GM21381 (cell line): ENCODE results near the gene PROKR1.
"Not testable (repeated sequence)": the region's sequence is repeated elsewhere in the genome, so short reads cannot be mapped to it uniquely, and the experiment has no call there.

Source experiments
- ATAC-seq: cut with Tn5 transposase; IDR thresholded peaks from one replicate; pipeline ENCODE4 v1.9.1; 2021; ENCODE audit warnings: mild to moderate bottlenecking, moderate library complexity; ENCODE audit not compliant: unreplicated experiment

The PROKR1 gene

GRCh38 chr2:68653538-68653982, 10.2 kb downstream of the PROKR1 start:
- peak; percentile 83 for ATAC-seq

- no peak for ATAC-seq
Observed at GRCh38 chr2:68658266-68658665, 14.9 kb downstream of the PROKR1 start.

- ATAC-seq: no peak
Observed at GRCh38 chr2:68659081-68659480, 15.7 kb downstream of the PROKR1 start.

- ATAC-seq: no peak
Observed at GRCh38 chr2:68660658-68661057, 17.3 kb downstream of the PROKR1 start.

DNA sequence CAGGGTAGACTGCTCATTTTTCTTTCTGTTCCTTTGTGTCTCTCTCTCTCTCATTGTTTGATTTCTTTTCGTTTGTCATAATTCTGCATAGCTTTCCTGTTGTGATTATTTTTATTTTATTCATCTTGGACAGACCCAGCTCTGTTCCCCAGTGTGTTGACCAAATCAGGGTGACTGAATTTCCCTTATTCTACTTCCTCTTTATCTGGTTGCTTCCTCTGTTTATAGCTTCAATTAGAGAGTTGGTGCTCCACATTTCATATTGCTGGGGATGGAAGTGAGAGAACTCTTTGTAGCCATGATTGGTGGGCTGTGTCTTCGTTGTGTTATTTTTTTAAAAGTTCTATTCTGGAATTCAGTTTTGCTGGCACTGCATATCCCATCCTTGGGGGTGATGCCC, 19.1 kb downstream of the PROKR1 start:
- ATAC-seq: no peak

DNA sequence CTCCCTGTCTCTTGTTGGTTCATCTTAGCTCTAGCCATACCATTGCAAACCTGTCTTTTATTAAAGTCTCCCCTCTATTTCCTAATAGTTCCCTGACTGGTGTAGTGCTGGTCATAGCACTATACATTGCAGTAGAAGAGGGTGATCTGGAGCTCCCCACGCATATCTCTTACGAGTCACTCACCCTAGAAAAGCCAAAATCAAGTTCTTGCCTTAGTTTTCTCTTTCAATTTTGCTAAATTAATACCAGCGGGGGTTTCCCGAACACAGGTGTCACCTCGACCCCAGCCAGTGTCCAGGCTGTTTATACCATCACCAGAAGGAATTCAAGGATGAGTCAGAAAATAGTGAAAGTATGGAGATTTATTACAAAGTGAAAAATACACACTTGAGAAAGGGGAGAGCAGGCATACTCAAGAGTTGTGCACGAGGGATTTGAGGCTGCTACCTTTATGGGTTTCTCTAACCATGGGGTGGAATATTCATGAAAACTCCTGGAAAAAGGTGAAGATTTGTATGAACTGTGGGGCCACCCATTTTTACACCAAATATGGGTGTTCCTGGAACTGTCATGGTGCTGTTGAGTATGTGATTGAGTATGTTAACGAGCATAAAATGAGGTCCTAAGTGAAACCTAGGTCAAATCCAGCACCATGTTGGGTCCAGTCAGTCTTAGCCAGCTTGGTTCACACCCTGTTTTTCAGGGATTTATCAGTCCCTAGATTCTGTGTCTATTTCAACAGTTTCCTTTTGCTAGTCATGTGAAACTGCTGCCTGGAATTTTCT, 20.2 kb downstream of the PROKR1 start:
- no peak for ATAC-seq

GRCh38 chr2:68667371-68667770, 24.0 kb downstream of the PROKR1 start:
- ATAC-seq: no peak

DNA sequence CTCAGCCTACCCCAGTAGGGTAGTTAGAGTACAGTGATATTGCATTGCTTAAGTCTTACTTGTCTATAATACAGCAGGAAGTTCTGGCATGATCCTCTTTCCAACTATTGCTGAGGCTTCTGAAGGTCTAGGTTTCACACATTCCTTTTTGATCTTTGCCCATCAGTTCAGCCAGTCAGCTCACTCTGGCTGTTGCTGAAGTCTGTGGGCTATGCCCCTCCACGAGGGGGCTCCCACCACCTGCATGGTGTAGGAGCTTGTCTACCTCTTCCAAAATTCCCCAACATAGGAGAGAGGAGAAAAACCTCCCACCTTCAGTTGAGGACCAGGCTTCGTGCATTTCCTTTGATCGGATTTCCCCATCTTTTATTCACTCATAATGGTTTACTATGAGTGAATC, 26.3 kb downstream of the PROKR1 start:
- no peak for ATAC-seq

DNA sequence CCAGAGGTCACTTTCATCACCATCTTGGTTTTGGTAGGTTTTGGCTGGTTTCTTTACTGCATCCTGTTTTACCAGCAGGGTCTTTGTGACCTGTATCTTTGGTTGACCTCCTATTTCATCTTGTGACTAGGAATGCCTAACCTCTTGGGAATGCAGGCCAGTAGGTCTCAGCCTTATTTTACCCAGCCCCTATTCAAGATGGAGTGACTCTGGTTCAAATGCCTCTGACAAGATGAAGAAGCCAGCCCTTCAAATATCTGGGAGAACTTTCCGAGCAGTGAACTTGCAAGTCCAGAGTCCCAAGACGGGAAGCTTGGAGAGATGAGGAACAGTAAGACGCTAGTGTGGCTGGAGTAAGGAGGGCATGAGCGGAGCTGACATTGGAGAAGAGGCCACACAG, 28.6 kb downstream of the PROKR1 start:
- no peak for ATAC-seq

- no peak for ATAC-seq
Observed at GRCh38 chr2:68673631-68674030, 30.3 kb downstream of the PROKR1 start.

- ATAC-seq: no peak
Observed at GRCh38 chr2:68675470-68675869, 32.1 kb downstream of the PROKR1 start.

DNA sequence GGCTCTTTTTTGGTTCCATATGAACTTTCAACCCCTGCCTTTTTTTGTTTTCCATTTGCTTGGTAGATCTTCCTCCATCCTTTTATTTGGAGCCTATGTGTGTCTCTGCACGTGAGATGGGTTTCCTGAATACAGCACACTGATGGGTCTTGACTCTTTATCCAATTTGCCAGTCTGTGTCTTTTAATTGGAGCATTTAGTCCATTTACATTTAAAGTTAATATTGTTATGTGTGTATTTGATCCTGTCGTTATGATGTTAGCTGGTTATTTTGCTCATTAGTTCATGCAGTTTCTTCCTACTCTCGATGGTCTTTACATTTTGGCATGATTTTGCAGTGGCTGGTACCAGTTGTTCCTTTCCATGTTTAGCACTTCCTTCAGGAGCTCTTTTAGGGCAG, 34.5 kb downstream of the PROKR1 start:
- not testable (repeated sequence) for ATAC-seq

DNA sequence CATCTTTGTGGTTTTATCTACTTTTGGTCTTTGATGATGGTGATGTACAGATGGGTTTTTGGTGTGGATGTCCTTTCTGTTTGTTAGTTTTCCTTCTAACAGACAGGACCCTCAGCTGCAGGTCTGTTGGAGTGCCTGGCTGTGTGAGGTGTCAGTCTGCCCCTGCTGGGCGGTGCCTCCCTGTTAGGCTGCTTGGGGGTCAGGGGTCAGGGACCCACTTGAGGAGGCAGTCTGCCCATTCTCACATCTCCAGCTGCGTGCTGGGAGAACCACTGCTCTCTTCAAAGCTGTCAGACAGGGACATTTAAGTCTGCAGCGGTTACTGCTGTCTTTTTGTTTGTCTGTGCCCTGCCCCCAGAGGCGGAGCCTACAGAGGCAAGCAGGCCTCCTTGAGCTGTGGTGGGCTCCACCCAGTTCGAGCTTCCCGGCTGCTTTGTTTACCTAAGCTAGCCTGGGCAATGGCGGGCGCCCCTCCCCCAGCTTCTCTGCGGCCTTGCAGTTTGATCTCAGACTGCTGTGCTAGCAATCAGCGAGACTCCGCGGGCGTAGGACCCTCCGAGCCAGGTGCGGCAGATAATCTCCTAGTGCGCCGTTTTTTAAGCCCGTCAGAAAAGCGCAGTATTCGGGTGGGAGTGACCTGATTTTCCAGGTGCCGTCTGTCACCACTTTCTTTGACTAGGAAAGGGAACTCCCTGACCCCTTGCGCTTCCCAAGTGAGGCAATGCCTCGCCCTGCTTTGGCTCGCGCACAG, 36.0 kb downstream of the PROKR1 start:
- ATAC-seq: not testable (repeated sequence)

- not testable (repeated sequence) for ATAC-seq
Observed at GRCh38 chr2:68679917-68680267, 36.5 kb downstream of the PROKR1 start.

DNA sequence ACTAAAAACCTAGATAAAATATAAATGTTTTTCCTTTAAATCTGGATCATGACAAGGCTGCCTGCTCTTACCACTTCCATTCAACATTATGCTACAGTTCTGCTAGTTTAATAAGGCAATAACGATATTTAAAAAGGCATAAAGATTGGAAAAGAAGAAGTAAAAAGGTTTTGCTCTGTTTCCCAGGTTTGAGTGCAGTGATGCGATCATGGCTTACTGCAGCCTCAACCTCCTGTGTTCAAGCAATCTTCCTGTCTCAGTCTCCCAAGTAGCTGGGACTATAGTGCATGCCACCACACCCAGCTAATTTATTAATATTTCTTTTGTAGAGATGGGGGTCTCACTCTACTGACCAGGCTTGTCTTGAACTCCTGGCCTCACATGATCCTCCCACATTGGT, 40.8 kb downstream of the PROKR1 start:
- ATAC-seq: no peak

GRCh38 chr2:68686178-68686577, 42.8 kb downstream of the PROKR1 start:
- ATAC-seq: no peak

GRCh38 chr2:68687018-68687417, 43.6 kb downstream of the PROKR1 start:
- no peak for ATAC-seq

DNA sequence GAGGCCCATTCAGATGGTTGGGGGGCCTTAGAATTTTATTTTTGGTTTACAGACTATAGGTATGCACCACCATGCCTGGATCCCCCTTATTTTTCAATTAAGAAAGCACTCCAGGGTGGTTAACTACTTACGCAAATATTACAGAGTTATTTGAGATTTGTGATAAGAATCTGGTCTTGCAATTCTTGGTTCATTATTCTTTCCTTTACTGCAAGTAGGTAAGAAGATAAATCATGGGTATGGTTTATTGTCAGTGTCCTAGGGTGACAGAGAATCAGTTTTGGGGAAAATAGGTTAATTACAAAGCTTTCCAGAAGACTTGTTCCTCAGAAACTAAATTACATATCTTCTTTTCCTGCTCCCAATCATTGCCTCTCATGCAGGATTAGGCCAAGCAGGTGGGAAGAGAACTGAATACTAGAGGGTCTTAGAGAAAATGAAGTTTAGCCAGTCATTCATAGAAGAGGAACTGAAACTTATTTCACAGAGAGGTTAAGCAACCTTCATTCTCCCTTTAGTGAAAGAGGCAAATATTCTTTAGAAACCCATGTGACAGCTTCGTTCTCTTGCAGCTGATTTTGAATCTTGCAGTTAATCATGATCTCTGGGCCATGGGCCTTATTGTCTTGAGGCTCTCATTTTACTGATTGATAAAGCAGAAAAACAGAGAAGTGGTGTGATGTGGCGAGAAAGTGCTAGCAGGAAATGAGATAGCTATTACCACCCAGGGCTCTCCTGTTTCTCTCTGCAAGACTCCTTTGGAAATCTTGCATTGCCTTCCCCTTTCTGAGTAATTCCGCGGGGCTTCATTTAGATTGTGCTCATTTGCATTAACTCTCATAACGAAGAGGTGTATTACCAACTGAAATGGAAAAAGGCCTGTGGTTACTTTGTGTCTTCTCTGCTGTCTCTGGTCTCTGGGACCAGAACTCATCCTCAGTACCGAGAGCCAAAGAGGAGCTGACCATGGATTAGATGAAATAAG, 46.5 kb downstream of the PROKR1 start:
- ATAC-seq: peak; percentile 86

GRCh38 chr2:68690851-68691250, 47.5 kb downstream of the PROKR1 start:
- no peak for ATAC-seq

DNA sequence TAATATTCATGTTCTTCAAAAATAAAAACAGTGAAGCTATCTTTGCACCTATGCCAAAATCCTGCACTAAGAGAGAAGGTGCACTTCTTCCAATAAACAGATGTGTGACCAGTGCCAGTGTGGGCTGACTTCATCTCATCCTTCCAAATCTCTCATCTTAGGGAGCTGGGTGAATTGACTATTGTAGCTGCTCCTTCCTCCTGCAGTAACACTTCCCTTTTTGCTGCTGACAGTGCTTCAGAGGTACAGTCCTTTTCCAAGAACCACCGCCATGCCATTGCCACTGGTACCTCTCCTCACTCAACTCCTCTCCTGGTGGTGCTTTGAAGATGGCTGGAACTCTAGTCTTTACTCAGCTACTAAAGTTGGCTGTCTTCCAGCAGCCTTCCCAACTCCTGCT, 49.1 kb downstream of the PROKR1 start:
- no peak for ATAC-seq

DNA sequence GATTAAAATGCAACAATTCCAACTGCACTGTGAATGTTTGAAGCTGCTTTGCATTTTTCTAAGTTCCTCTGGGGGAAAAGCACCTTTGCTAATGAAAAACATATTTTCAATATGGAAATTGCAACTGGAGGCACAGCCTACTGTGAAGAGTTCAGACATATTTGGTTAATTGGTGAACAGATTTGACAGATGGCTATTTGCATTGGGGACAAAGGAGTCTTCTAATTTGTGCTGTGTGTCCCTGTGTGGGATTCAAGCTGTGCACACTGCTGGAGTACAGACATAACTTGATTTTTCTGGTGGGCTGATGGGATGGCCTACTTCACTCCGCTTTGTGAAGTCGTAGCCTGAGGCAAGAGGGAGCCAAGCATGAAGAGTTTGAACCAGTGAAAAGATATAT, 50.6 kb downstream of the PROKR1 start:
- ATAC-seq: no peak
